CD4-positive, CD25-positive, alpha-beta regulatory T cell (primary cell): ENCODE results near the gene EGLN1. TPM values are rescaled to one million over a fixed set of nuclear protein-coding genes. Genes with fewer than 3 reads are reported as not detected.
"Not testable (repeated sequence)": the region's sequence is repeated elsewhere in the genome, so short reads cannot be mapped to it uniquely, and the experiment has no call there.

Source experiments
- ATAC-seq, 2 donors: fragments of 150-1000 bp; cut with Tn5 transposase; one replicate each; pipeline ENCODE4 v1.10.0; 2021; ENCODE audit warnings: low read depth in 2 of 2, moderate number of reproducible peaks in 2 of 2, moderate library complexity in 1 of 2
- DNase-seq, 3 donors: peaks; one replicate each; pipeline versions ENCODE4 v3.0.0 to v3.0.0-alpha.2; 2012 to 2022; ENCODE audit warnings: mixed read lengths in 1 of 3
- H3K27ac ChIP-seq: one replicate; pipeline ENCODE4 v1.7.0; 2013; ENCODE audit warnings: mild to moderate bottlenecking, low read length; ENCODE audit not compliant: insufficient read depth, poor library complexity, severe bottlenecking
- H3K27me3 ChIP-seq: one replicate; pipeline ENCODE4 v1.7.0; 2013; ENCODE audit warnings: low read length; ENCODE audit not compliant: control insufficient read depth, insufficient read depth
- H3K36me3 ChIP-seq: one replicate; pipeline ENCODE4 v1.7.0; 2013; ENCODE audit warnings: mild to moderate bottlenecking, low read length, moderate library complexity; ENCODE audit not compliant: control insufficient read depth, insufficient read depth
- H3K4me1 ChIP-seq: 2 replicates; pipeline ENCODE4 v1.7.0; 2013; ENCODE audit warnings: mild to moderate bottlenecking, low read length; ENCODE audit not compliant: insufficient read depth, control insufficient read depth, poor library complexity, severe bottlenecking
- H3K4me3 ChIP-seq: one replicate; pipeline ENCODE4 v1.7.0; 2013; ENCODE audit warnings: low read depth, mild to moderate bottlenecking, low read length, moderate library complexity
- H3K9me3 ChIP-seq, 2 experiments: 1 replicate in 1 of 2; 2 replicates in 1 of 2; pipeline ENCODE4 v1.7.0; 2013; ENCODE audit warnings: low read length in 2 of 2, mild to moderate bottlenecking in 1 of 2, moderate library complexity in 1 of 2; ENCODE audit not compliant: control insufficient read depth in 2 of 2
- H3K27ac Mint-ChIP-seq, 3 donors: one replicate each; pipeline ENCODE4 v1.8.0; 2020 to 2022; ENCODE audit warnings: mild to moderate bottlenecking in 3 of 3, mixed read lengths in 3 of 3, moderate library complexity in 2 of 3
- H3K27me3 Mint-ChIP-seq: one replicate; pipeline ENCODE4 v1.8.0; 2022; ENCODE audit warnings: mild to moderate bottlenecking, mixed read lengths
- H3K36me3 Mint-ChIP-seq: one replicate; pipeline ENCODE4 v1.8.0; 2020; ENCODE audit warnings: mixed read lengths
- H3K4me1 Mint-ChIP-seq, 4 donors: one replicate each; pipeline ENCODE4 v1.8.0; 2020 to 2022; ENCODE audit warnings: mixed read lengths in 4 of 4, mild to moderate bottlenecking in 1 of 4
- H3K4me3 Mint-ChIP-seq, 4 donors: one replicate each; pipeline ENCODE4 v1.8.0; 2020 to 2022; ENCODE audit warnings: mild to moderate bottlenecking in 4 of 4, mixed read lengths in 4 of 4, moderate library complexity in 3 of 4
- H3K9me3 Mint-ChIP-seq, 7 donors: one replicate each; pipeline ENCODE4 v1.8.0; 2020 to 2022; ENCODE audit warnings: mixed read lengths in 7 of 7, mild to moderate bottlenecking in 3 of 7, moderate library complexity in 2 of 7
- polyA plus RNA-seq, 4 donors: library from polyadenylated mRNA; unstranded; fragments of 300-500 nt; fragmentation: Illumina TruSeq; gene quantifications; one replicate each; pipeline ENCODE4 v1.2.3, GENCODE V29; 2021
- total RNA-seq: library from RNA; stranded (reverse); gene quantifications from one replicate; pipeline ENCODE4 v1.2.3, GENCODE V29; 2022

EGLN1 gene
- total RNA-seq (18.4 TPM), polyA plus RNA-seq (10 to 100 TPM; 20.7 to 31.6 (median 24.2) TPM)

- peak within 1 kb of the TSS; percentile 97 for H3K4me3 ChIP-seq
- Mint-ChIP-seq H3K27ac (peak within 1 kb of the TSS; percentile 61 to 97 (median 87)), H3K4me1 (peaks cover 16 to 45% (median 35%) of the 10 kb centered on the region in 4 donors), H3K27me3 (peaks cover 23% of the 10 kb centered on the region), H3K36me3 (peaks cover 3% of the 10 kb centered on the region), H3K4me3 (peak within 1 kb of the TSS; percentile 90 to 98 (median 95)), H3K9me3 (no peaks in the 10 kb centered on the region)
- H3K27ac ChIP-seq: peak within 1 kb of the TSS; percentile 82
- peaks cover 44% of the 10 kb centered on the region for H3K4me1 ChIP-seq
- H3K36me3 ChIP-seq: no peaks in the 10 kb centered on the region
- H3K27me3 ChIP-seq: no peaks in the 10 kb centered on the region
- DNase-seq: peak; percentile 75 to 89 (median 84)
- no peaks in the 10 kb centered on the region for H3K9me3 ChIP-seq
- ATAC-seq: peak; percentile 89
These were observed at the start of gene EGLN1 for GRCh38 chr1:231421971-231422797. TSS of gene EGLN1 (minus strand) at chr1:231422287. CDS start at chr1:231421888, 399 bp downstream.

GRCh38 chr1:231471500-231471899 is 49.4 kb upstream of the EGLN1 start:
- not testable (repeated sequence) for H3K36me3 ChIP-seq, H3K4me3 Mint-ChIP-seq, H3K27ac Mint-ChIP-seq, ATAC-seq, H3K9me3 ChIP-seq, H3K4me3 ChIP-seq, H3K4me1 Mint-ChIP-seq, H3K36me3 Mint-ChIP-seq, H3K9me3 Mint-ChIP-seq, H3K27ac ChIP-seq, H3K4me1 ChIP-seq, DNase-seq
- H3K27me3 Mint-ChIP-seq: peaks cover 53% of the 10 kb centered on the region
- peaks cover 26% of the 10 kb centered on the region for H3K27me3 ChIP-seq

GRCh38 chr1:231471027-231471426 is 48.9 kb upstream of the EGLN1 start:
- ATAC-seq: not testable (repeated sequence)

GRCh38 chr1:231467986-231468385 is 45.9 kb upstream of the EGLN1 start:
- peaks cover 4% of the 10 kb centered on the region for H3K36me3 Mint-ChIP-seq

More at GRCh38 chr1:231471027-231471426, 48.9 kb upstream of the EGLN1 start:
- peaks cover 57% of the 10 kb centered on the region for H3K27me3 Mint-ChIP-seq
- not testable (repeated sequence) for H3K9me3 Mint-ChIP-seq, H3K36me3 ChIP-seq, H3K4me3 Mint-ChIP-seq, H3K4me3 ChIP-seq, H3K27ac Mint-ChIP-seq, H3K4me1 Mint-ChIP-seq, H3K27ac ChIP-seq, DNase-seq, H3K36me3 Mint-ChIP-seq, H3K9me3 ChIP-seq, H3K4me1 ChIP-seq
- peaks cover 25% of the 10 kb centered on the region for H3K27me3 ChIP-seq

GRCh38 chr1:231465051-231465450 is 43.0 kb upstream of the EGLN1 start:
- Mint-ChIP-seq H3K27ac (no peak overlapping the region), H3K27me3 (peaks cover 72% of the 10 kb centered on the region), H3K4me3 (peak overlapping the region in 1 of 4 donors; percentile 0), H3K9me3 (peaks cover 0 to 14% (median 4%) of the 10 kb centered on the region in 7 donors), H3K4me1 (peaks cover 6 to 11% (median 7%) of the 10 kb centered on the region in 4 donors), H3K36me3 (peaks cover 4% of the 10 kb centered on the region)
- Histone ChIP-seq H3K27me3 (peaks cover 37% of the 10 kb centered on the region), H3K4me3 (no peak overlapping the region), H3K27ac (no peak overlapping the region), H3K4me1 (peaks cover 8% of the 10 kb centered on the region), H3K9me3 (peaks cover 5 to 7% of the 10 kb centered on the region in 2 experiments), H3K36me3 (no peaks in the 10 kb centered on the region)
- ATAC-seq: no peak
- DNase-seq: peak in 1 of 3 donors; percentile 39

More at GRCh38 chr1:231467986-231468385, 45.9 kb upstream of the EGLN1 start:
- Histone ChIP-seq H3K27me3 (peaks cover 30% of the 10 kb centered on the region), H3K27ac (no peak overlapping the region), H3K36me3 (no peaks in the 10 kb centered on the region), H3K4me3 (no peak overlapping the region), H3K4me1 (no peaks in the 10 kb centered on the region), H3K9me3 (peaks cover 5 to 7% of the 10 kb centered on the region in 2 experiments)
- peaks cover 0 to 4% (median 0%) of the 10 kb centered on the region in 4 donors for H3K4me1 Mint-ChIP-seq
- peaks cover 0 to 12% (median 6%) of the 10 kb centered on the region in 7 donors for H3K9me3 Mint-ChIP-seq
- DNase-seq (no peak), ATAC-seq (no peak)
- H3K27me3 Mint-ChIP-seq: peaks cover 49% of the 10 kb centered on the region
- H3K27ac Mint-ChIP-seq: no peak overlapping the region
- no peak overlapping the region for H3K4me3 Mint-ChIP-seq

- Mint-ChIP-seq H3K4me3 (no peak overlapping the region), H3K36me3 (peaks cover 4% of the 10 kb centered on the region), H3K27me3 (peaks cover 69% of the 10 kb centered on the region), H3K9me3 (peaks cover 0 to 14% (median 4%) of the 10 kb centered on the region in 7 donors), H3K27ac (no peak overlapping the region), H3K4me1 (peaks cover 13 to 18% (median 15%) of the 10 kb centered on the region in 4 donors)
- ATAC-seq (no peak), DNase-seq (no peak)
- Histone ChIP-seq H3K27me3 (peaks cover 32% of the 10 kb centered on the region), H3K36me3 (no peaks in the 10 kb centered on the region), H3K9me3 (peaks cover 5 to 7% of the 10 kb centered on the region in 2 experiments), H3K27ac (no peak overlapping the region), H3K4me1 (peaks cover 11% of the 10 kb centered on the region), H3K4me3 (no peak overlapping the region)
These were observed 41.5 kb upstream of the EGLN1 start for GRCh38 chr1:231463541-231463940.

- peak; percentile 73 to 84 for ATAC-seq
- peak overlapping the region in 1 of 3 donors; percentile 1 for H3K27ac Mint-ChIP-seq
- no peaks in the 10 kb centered on the region for H3K36me3 ChIP-seq
- H3K36me3 Mint-ChIP-seq: peaks cover 3% of the 10 kb centered on the region
- H3K4me3 Mint-ChIP-seq: peak overlapping the region in 2 of 4 donors; percentile 35 to 57
- H3K27me3 Mint-ChIP-seq: peaks cover 70% of the 10 kb centered on the region
- peaks cover 0 to 13% (median 7%) of the 10 kb centered on the region in 7 donors for H3K9me3 Mint-ChIP-seq
- H3K4me3 ChIP-seq: peak overlapping the region; percentile 35
- H3K4me1 ChIP-seq: peaks cover 11% of the 10 kb centered on the region
- H3K4me1 Mint-ChIP-seq: peaks cover 13 to 18% (median 15%) of the 10 kb centered on the region in 4 donors
- peaks cover 30% of the 10 kb centered on the region for H3K27me3 ChIP-seq
- DNase-seq: peak; percentile 16 to 90 (median 71)
- peaks cover 0 to 7% of the 10 kb centered on the region in 2 experiments for H3K9me3 ChIP-seq
- H3K27ac ChIP-seq: no peak overlapping the region
These were observed 38.5 kb upstream of the EGLN1 start for GRCh38 chr1:231460614-231461013.
